GM11168 (cell line): ENCODE measurements around the gene TRAPPC2B.

Experiments used
- in situ Hi-C: fragments of 300-500 bp; cut with MboI; formaldehyde crosslinking; loops from one replicate; pipeline ENCODE4 v1.12.0; 2022; ENCODE audit warnings: low sequenced_read_pairs; ENCODE audit not compliant: unreplicated experiment

The TRAPPC2B gene

DNA sequence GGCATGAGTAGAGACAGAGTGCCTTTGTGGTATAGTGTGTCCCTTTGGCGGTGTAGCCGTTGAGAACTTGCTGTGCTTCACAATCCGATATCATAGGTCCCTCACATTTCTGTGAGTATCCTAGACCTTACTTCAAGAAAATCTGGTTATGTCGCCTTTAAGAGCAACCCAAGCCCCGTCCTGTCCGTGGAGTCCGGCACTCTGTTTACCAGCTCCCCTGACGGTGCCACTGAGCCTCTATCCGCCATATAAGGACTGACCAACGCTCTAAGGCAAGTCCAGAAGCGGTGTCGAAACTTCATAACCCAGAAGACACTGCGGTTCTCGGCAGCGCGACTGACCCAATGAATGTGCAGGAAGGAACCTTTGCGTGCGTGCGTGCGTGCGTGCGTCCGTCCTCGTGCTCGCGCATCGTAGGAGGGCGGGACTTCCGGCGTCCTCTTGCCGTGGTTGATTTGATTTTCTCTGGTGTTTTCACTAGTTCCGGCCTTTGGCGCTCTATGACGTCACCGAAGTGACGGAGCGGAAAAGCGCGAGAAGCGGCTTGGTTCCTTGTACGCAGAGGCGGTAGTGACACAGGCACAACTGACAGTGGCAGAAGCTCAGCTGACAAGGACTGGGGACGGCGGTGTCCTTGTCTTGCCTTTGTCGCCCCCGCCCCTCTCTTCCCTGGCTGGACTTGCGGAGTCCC is at the start of gene TRAPPC2B, which contains the start of gene ZNF547:
TSS of gene TRAPPC2B (plus strand) at position 555 of the 691 bp plus-strand sequence. CDS start 1,283 bp downstream, outside the sequence.
TSS of gene ZNF547 (plus strand) at position 555 of the 691 bp plus-strand sequence. CDS start 5,005 bp downstream, outside the sequence.
- in situ Hi-C loops: no loop called here

DNA sequence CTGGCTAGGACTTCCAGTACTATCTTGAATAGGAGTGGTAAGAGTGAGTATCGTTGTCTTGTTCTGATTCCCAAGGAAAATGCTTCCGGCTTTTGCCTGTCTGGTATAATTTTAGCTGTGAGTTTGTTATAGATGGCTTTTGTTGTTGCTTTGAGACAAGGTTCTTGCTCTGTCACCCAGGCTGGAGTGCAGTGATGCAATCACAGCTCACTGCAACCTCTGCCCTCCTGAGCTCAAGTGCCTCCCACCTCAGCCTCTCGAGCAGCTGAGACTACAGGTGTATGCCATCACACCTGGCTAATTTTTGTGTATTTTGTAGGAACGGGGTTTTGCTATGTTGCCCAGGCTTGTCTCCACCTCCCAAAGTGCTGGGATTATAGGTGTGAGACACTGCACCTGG is 49.2 kb upstream of the TRAPPC2B start:
- in situ Hi-C loops: no loop called here

DNA sequence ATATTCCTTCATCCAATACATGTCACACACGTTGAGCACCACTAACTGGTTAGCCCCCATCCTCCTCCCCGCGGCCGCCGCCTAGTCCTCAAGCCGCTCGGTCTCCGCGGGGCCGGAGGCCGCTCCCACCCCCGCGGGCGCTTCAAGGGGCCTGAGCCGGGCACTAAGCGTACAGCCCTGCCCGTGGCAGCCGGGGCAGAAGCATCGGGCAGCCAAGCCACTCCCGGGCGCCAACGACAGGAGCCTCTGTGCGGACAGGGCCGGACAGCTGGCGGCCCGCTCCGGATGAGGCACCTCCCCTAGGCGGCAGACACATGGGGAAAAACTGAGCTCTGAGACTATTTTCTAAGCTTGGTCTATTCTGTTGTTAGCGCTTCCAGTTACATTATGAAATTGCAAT is 45.8 kb upstream of the TRAPPC2B start:
- in situ Hi-C loops: no loop called here

DNA sequence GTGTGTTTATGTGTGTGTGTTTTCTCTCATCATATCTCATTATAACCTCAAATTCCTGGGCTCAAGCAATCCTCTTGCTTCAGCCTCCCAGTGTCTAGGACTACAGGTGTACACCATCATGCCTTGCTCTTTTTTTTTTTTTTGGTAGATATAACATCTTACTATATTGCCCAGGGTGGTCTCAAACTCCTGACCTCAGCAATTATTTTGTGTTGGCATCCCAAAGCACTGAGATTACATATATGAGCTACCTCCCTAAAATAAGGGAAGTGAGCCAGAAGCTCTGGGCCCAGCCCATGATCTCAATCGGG is 43.5 kb upstream of the TRAPPC2B start:
- in situ Hi-C loops: no loop called here

DNA sequence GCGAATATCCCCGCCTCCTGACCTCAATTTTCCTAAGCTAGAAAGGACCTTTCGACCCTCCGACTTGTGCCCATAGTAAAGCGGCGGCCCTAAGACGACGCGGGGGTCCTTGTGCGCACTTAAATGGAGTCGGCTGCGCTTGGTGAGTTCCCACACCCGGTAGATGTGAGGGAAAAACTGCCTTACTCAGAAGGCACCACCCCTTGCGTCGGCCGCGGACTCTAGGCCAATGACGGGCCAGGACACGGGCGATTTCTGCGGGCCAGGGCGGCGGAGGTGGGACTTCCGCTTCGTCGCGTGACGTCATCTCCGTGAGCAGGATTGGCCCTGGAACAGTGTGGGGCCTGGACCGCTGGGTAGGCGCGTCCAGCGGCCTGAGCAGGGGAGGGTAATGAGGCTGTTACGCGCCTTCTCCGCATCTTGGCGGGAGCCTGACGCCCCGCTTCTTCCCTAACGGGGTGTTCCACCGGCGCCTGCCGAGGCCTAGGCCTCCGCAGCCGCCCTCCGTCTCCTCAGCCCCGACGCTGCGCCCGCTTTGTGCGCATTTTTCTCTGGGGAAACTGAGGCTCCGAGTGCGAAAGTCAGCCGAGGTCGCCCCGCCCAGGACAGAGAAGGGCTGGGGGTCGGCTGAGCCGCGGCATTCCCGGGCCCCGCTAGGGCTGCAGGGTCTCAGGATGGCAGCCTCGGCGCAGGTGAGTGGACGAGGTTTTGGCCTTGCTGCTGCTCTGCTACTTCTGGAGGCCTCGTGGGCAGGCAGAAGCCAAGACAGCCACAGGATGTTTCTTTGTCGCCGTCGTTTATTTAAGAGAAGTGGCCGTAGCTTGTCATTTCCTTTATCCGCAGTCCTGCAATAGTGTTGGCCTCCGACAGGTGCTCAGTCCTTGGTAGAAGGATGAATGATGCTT is 42.9 kb upstream of the TRAPPC2B start, which contains the start of gene ZNF543:
TSS of gene ZNF543 (plus strand) at position 293 of the 905 bp plus-strand sequence. CDS start at position 675, 382 bp downstream.
- in situ Hi-C loops: no loop called here

DNA sequence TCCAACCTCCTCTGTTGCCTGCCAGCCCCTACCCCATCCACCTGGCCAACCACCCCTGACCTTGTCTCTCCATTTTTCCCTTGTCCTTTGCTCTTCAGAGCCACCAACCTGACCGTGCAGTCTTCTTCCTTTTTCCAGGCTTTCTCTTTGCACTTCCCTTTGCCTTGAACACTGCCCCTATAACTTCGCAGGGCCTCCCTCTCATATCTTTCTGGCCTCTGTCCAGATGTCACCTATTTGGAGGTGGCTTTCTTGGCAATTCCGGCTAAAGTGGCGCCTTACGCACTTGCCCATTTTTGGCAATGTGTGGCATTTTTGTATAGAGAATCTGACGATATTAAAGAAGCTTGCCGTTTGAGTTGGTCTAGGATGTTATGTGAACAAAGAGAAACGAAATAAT is 42.2 kb upstream of the TRAPPC2B start:
- in situ Hi-C loops: no loop called here

DNA sequence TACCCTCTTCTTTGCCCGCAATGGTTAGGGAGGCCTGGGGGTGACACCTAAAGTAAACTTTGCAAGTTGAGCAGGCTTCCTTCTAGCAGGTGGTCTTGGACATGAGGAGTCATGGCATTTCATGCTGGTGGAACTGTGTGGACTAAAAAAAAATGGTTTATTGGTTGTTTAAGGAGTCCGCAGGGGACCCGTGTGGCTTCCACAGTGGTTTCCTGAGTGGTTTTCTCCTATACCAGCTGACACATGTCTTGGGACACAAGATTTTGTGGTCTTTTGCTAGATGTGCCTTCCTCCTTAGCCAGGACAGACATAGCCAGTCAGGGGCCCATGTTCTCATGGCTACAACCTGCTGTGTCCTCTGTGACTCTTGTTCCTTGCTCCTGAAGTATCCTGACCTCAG is 41.6 kb upstream of the TRAPPC2B start:
- in situ Hi-C loops: no loop called here

DNA sequence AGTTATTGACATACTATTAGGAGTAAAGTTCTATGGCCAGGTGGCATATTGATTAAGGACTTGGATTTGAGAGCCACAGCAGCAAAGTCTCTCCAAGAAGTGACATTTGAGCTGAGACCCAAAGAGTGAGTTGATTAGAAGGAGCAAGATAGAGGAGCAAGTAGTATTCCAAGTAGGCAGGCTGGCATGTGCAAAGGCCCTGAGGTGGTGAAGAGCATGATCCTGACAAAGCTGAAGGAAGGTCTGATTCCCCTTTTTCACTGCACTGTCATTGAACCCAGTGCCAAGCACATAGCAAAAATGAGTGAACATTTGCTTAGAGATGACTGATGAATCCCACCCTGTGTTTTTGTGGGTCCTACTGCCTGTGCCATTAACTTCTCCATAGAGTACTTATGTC is 38.4 kb upstream of the TRAPPC2B start:
- in situ Hi-C loops: no loop called here

DNA sequence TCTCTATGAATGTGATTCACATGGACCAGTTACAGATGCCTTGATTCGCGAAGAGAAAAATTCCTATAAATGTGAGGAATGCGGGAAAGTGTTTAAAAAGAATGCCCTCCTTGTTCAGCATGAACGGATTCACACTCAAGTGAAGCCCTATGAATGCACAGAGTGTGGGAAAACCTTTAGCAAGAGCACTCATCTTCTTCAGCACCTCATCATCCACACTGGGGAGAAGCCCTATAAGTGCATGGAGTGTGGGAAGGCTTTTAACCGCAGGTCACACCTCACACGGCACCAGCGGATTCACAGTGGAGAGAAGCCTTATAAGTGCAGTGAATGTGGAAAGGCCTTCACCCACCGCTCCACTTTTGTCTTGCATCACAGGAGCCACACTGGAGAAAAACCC is 35.4 kb upstream of the TRAPPC2B start:
- in situ Hi-C loops: no loop called here

DNA sequence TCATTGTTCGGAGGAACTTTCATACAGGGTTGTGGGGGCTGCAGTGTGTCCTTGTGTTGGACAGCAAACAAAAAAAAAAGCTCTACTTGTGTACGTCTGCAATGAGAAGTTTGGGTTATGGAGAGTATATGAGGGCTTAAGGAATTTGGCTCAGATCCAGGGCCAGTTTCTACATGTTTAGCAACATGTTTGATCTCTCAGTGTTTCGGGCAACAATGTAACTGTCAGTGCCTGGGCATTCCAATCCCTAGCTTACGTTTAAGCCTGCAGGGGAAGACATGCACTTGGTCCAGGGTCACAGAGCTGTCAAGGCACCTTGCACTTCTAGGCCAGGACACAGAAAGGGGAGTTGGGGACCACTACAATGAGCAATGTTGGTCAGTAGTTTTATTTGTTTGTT is 29.2 kb upstream of the TRAPPC2B start:
- in situ Hi-C loops: no loop called here

DNA sequence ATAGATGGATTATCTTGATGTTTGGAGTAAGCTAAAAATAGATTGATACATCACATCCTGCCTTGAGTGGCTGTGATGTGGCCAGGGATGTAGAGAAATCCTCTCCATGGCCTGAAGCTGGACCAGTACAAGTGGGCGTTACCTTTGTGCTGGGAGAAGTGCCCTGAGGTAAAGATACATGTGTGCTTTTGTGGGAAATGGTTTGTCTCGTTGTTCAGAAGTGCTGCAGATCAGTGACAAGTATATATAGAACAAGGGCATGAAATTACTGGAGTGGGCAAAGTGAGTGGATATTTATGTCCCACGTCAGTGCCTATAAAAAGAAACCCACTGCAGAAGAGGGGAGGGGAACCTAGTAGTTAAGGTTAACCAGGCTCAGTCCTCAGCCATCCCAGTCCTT is 24.5 kb upstream of the TRAPPC2B start:
- in situ Hi-C loops: no loop called here

DNA sequence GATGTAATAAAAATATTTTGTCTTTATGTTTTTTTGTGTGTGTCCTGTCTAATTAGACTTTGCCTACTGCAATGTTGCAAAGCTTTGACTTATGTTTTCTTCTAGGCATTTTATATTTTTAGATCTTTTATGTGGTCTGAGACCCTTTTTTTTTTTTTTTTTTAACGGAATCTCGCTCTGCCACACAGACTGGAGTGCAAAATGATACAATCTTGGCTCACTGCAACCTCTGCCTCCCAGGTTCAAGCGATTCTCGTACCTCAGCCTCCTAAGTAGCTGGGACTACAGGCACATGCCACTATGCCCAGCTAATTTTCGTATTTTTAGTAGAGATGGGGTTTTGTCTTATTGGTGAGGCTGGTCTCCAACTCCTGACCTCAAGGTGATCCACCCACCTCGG is 20.8 kb upstream of the TRAPPC2B start:
- in situ Hi-C loops: no loop called here

DNA sequence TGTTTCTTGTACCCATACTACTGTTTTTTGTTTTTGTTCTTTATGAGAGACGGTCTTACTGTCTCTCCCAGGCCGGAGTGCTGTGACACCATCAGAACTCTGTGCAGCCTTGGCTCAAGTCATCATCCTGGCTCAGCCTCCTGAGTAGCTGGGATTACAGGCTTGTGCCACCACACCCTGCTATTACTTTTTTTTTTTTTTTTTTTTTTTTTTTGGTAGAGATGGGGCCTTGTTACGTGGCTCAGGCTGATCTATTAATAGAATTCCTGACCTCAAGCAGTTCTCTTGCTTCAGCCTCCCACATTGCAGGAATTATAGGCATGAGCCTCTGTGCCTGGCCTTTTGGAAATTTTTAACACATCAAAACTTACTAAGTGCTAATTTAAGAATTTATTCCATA is 15.2 kb upstream of the TRAPPC2B start:
- in situ Hi-C loops: no loop called here

DNA sequence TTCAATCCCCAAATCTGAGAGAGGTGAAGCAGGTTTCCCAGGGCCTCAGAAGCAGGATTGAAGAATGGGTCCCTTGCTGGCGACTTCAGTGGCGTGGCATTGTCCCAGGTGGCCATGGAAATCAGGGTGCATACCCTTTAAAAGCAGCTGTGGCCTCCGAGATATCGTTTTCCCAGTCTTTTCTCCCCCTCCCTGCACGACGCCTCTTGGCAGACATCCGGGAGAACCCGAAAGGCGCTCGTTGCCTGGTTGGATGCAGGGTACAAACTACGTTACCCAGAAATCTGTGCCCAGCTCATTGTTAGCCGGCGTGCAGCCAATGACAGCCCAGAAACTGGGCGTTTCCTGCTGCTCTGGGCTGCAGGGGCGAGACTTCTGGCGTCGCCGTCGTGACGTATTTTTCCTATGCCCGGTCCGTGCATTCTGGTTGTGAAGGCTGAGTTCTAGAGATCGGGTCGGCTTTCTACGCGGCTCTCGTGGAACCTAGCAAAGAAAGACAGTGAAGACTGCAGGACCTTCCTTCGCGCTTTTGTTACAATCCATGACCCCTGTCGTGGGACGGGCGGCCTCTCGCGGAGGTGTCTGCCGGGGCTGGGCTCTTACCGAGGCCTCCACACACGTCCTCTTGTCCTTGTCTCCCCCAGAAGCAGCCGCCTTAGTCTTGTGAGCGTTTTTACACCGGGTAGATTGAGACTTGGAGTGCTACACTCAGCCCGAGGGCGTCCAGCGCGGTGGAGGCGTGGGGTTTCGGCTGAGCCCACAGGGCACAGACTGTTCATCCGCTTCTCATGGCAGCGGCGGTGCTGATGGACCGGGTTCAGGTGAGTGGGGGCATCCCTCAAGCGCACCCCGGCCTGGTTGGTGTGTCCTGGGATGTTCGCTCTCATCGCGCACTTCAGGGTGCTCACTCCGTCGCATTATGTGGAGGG is 12.2 kb upstream of the TRAPPC2B start, which contains the start of gene ZNF304:
TSS of gene ZNF304 (plus strand) at position 395 of the 929 bp plus-strand sequence. CDS start at position 789, 394 bp downstream.
- in situ Hi-C loops: loop anchor here (10.0 kb wide), 1 partner anchor 106 kb away; the partner anchor contains the start of gene ZNF805

DNA sequence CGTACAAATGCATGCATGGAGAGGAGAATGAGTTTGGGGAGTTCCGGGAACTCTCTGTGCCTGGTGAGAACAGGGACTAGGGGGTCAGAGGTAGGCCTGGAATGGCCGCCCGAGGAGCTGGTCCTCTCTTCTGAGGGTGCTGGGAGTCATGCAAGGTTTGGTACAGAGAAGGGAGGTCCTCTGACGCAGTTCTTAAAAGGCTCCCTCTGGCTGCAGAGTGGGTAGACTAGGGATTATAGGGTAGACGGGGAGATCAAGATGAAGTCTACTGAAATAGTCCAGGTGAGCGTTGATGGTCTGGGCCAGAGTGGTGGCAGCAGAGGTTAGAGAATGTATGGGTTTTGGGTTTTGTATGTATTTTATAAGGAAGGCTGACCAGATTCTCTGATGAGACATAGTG is 11.5 kb upstream of the TRAPPC2B start:
- in situ Hi-C loops: loop anchor here (10.0 kb wide), 1 partner anchor 107 kb away; the partner anchor contains the start of gene ZNF805

DNA sequence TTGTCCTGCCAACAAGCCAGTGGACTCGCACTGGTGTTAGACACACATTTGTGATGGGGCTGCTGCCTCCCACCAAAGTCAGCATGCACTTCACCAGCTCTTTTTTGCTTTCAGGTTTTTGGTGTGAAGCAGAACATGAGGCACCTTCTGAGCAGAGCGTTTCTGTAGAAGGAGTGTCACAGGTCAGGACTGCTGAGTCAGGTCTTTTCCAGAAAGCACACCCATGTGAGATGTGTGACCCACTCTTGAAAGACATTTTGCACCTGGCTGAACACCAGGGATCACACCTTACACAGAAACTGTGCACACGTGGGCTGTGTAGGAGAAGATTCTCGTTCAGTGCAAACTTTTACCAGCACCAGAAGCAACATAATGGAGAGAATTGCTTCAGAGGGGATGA is 7.4 kb upstream of the TRAPPC2B start:
- in situ Hi-C loops: loop anchor here (10.0 kb wide), 1 partner anchor 111 kb away; the partner anchor contains the start of gene ZNF805

DNA sequence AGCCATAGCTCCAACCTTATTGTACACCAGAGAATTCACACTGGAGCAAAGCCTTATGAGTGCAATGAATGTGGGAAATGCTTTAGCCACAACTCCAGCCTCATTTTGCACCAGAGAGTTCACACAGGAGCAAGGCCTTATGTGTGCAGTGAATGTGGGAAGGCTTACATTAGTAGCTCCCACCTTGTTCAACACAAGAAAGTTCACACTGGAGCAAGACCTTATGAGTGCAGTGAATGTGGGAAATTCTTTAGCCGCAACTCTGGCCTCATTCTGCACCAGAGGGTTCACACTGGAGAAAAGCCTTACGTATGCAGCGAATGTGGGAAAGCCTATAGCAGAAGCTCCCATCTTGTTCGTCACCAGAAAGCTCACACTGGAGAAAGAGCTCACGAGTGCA is 5.9 kb upstream of the TRAPPC2B start:
- in situ Hi-C loops: loop anchor here (10.0 kb wide), 1 partner anchor 113 kb away; the partner anchor contains the start of gene ZNF805

DNA sequence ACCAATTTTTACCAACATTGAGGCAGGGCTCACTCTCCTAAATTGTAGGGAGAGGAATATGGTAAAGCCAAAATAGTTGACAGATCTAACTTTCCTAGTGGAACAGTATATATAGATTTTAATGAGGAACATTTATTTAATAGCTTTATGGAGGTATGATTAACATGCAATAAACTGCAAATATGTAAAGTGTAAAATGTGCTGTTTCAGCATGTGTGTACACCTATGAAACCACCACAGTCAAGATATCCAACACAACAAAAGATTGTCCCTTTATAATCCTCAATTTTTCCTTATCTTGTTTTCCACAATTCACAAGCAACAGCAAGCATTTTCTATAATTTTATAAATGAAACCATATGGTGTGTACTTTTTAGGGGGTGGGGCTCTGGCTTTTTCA is 4.1 kb upstream of the TRAPPC2B start:
- in situ Hi-C loops: loop anchor here (10.0 kb wide), 1 partner anchor 114 kb away; the partner anchor contains the start of gene ZNF805

DNA sequence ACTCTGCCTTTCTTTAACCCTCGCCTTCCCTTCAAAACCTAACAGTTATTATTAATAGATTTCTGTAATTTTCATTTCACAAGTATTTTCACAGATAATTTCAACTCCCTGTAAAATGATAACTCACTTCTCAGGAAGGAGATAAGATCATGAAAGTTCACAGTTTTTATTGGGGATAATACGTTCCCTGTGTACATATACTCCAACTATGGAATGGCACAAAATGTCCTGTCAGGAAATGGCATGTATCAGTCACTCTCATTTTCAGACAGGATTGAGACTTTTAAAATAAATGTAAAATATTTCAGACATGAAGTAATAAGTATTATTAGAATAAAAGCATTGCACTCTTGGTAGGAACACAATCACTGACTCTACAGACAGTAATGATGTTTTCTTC is 932 bp upstream of the TRAPPC2B start:
- in situ Hi-C loops: no loop called here

DNA sequence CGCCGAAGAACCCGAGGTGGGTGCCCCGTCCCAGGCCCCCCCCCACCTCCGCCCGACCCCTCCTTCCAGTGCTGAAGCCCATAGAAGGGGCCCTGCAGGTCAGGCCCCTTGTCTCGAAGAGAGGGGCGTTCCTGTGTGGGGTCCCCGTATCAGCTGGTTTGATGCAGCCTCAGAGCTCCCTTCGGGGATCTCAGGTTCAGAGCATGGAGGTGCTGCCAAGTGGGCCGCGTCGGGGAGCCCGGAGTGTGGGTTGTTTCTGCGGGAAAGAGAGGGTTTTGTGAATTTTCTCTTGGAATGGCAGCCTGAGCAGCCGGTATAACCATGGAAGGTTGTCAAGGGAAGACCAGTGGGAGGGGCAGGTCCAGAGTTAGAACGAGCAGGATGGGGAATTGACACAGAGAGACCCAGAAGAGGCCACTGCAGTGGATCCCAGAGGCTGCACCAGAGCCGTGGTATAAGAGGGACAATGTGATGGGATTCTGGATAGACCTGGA is 384 bp downstream of the TRAPPC2B start:
- in situ Hi-C loops: no loop called here
